H1 (cell line): Measurements from ENCODE around the gene GAK. TPM values are rescaled to one million over a fixed set of nuclear protein-coding genes. Genes with fewer than 3 reads are reported as not detected.

Experiments used
- ASH2L ChIP-seq: fragments of 200-600, 300-600 bp; sonication (generic); IDR thresholded peaks from one replicate; pipeline ENCODE4 v1.7.1; 2017; ENCODE audit warnings: low read length
- BRCA1 ChIP-seq: IDR thresholded peaks from 2 replicates; pipeline ENCODE4 v1.6.1; 2012; ENCODE audit warnings: low read depth, low read length, improper control_type of control experiment
- CBX8 ChIP-seq: fragments of 300-800, 300-1000 bp; sonication (generic); IDR thresholded peaks from 2 replicates; pipeline ENCODE4 v1.7.1; 2016; ENCODE audit warnings: low read depth, low read length, borderline replicate concordance
- CREB1 ChIP-seq: IDR thresholded peaks from 2 replicates; pipeline ENCODE4 v1.6.1; 2012; ENCODE audit warnings: inconsistent platforms
- CTBP2 ChIP-seq: IDR thresholded peaks from 2 replicates; pipeline ENCODE4 v1.7.0; 2011; ENCODE audit warnings: borderline replicate concordance, mild to moderate bottlenecking, moderate library complexity, mixed read lengths, low read length; ENCODE audit not compliant: insufficient read depth, insufficient read length
- E2F6 ChIP-seq: IDR thresholded peaks from 2 replicates; pipeline ENCODE4 v1.6.1; 2012; ENCODE audit warnings: inconsistent platforms
- EGR1 ChIP-seq: IDR thresholded peaks from 2 replicates; pipeline ENCODE4 v1.6.1; 2011; ENCODE audit warnings: low read depth, low read length, borderline replicate concordance
- EP300 ChIP-seq, 2 experiments: IDR thresholded peaks; 1 replicate in 1 of 2; 2 replicates in 1 of 2; pipeline ENCODE4 v1.6.1; 2011 to 2012; ENCODE audit warnings: low read depth in 2 of 2, low read length in 2 of 2, mild to moderate bottlenecking in 2 of 2, borderline replicate concordance in 1 of 2, inconsistent platforms in 1 of 2, moderate library complexity in 1 of 2
- GABPA ChIP-seq: IDR thresholded peaks from 2 replicates; pipeline ENCODE4 v1.6.1; 2011; ENCODE audit warnings: mild to moderate bottlenecking, low read length, moderate library complexity, borderline replicate concordance; ENCODE audit not compliant: insufficient read depth
- GTF2F1 ChIP-seq: IDR thresholded peaks from 2 replicates; pipeline ENCODE4 v1.6.1; 2012; ENCODE audit warnings: low read depth, low read length, improper control_type of control experiment, borderline replicate concordance
- HDAC2 ChIP-seq, 2 experiments: fragments of 300-600 bp in 1 of 2; sonication (generic) in 1 of 2; IDR thresholded peaks; 2 replicates each; pipeline ENCODE4 v1.6.1; 2011 to 2012; ENCODE audit warnings: low read depth in 2 of 2, low read length in 2 of 2, mild to moderate bottlenecking in 2 of 2, moderate library complexity in 2 of 2, borderline replicate concordance in 1 of 2, inconsistent platforms in 1 of 2
- KDM5A ChIP-seq: fragments of 200-600 bp; IDR thresholded peaks from 2 replicates; pipeline ENCODE4 v1.7.1; 2012; ENCODE audit warnings: mild to moderate bottlenecking, low read length, inconsistent platforms, mixed read lengths
- NANOG ChIP-seq: IDR thresholded peaks from 2 replicates; pipeline ENCODE4 v1.6.1; 2011; ENCODE audit warnings: low read length, low read depth, mild to moderate bottlenecking, inconsistent platforms; ENCODE audit not compliant: insufficient read depth, poor library complexity, severe bottlenecking
- PHF8 ChIP-seq: fragments of 200-600 bp; sonication (generic); conservative IDR thresholded peaks from 2 replicates; pipeline ENCODE4 v1.7.1; 2012; ENCODE audit warnings: low read depth, mild to moderate bottlenecking, inconsistent platforms, low read length, moderate library complexity
- POU5F1 ChIP-seq: IDR thresholded peaks from 2 replicates; pipeline ENCODE4 v1.6.1; 2011; ENCODE audit warnings: low read depth, mild to moderate bottlenecking, low read length, moderate library complexity
- RAD21 ChIP-seq, 2 experiments: IDR thresholded peaks in 1 of 2; conservative IDR thresholded peaks in 1 of 2; 2 replicates each; pipeline ENCODE4 v1.6.1; 2011; ENCODE audit warnings: low read depth in 2 of 2, low read length in 2 of 2, improper control_type of control experiment in 1 of 2, inconsistent platforms in 1 of 2, mild to moderate bottlenecking in 1 of 2, moderate library complexity in 1 of 2
- SIX5 ChIP-seq: IDR thresholded peaks from 2 replicates; pipeline ENCODE4 v1.6.1; 2011; ENCODE audit warnings: mild to moderate bottlenecking, low read depth, low read length
- SP1 ChIP-seq: IDR thresholded peaks from 2 replicates; pipeline ENCODE4 v1.6.1; 2011; ENCODE audit warnings: low read depth, low read length
- SUZ12 ChIP-seq: fragments of 200-600 bp; sonication (generic); IDR thresholded peaks from 2 replicates; pipeline ENCODE4 v1.6.1; 2012; ENCODE audit warnings: mild to moderate bottlenecking, inconsistent platforms, low read length, moderate library complexity, mixed read lengths
- TAF7 ChIP-seq: optimal IDR thresholded peaks from 2 replicates; pipeline ENCODE3; 2011; ENCODE audit warnings: low read depth, mild to moderate bottlenecking, inconsistent platforms, low read length, moderate library complexity, borderline replicate concordance
- polyA plus RNA-seq, 7 experiments: library from polyadenylated mRNA; depleted of rRNA in 3 of 7; stranded (reverse) in 5 of 7; unstranded in 2 of 7; fragments of >200 nt in 5 of 7; fragments of 200-250 nt in 2 of 7; gene quantifications; 1 replicate in 5 of 7; 2 replicates in 1 of 7; 4 replicates in 1 of 7; pipeline versions ENCODE4 v1.2.1 to v1.2.3, GENCODE V29; 2011 to 2013; ENCODE audit warnings: missing spikeins in 2 of 7, mixed read lengths in 2 of 7
- total RNA-seq: library from RNA; stranded (reverse); fragmentation: NEBNext Ultra II Directional; extraction: Animal tissue kit (Norgen Biotek cat#: 25700); gene quantifications from 2 replicates; pipeline ENCODE4 v1.2.1, GENCODE V29; 2021

The GAK gene
- total and polyA plus RNA-seq, 2 of the 8 experiments (the other 6 are each of a cell fraction or from before 2014, with no cell fraction given), result 31.5 to 70.8 TPM

GRCh38 chr4:931960-932712 lies at the start of gene GAK, which contains the start of gene TMEM175 (continued):
- TF ChIP-seq HDAC2 (IDR thresholded peaks at IDR 0.05; ENCODE audit: borderline replicate concordance in 1 of 2, low read depth in 2 of 2, low read length in 2 of 2) (peak in 1 of 2 experiments; percentile 31; a peak in 1 of 4 replicates), SUZ12 (no peak), E2F6 (peak; percentile 78), CTBP2 (no peak), GABPA (peak; percentile 83; the same call in 1 of the 2 replicates), EP300 (IDR thresholded peaks at IDR 0.05; ENCODE audit: borderline replicate concordance in 1 of 2, low read depth in 2 of 2, low read length in 2 of 2) (no peak), RAD21 (IDR thresholded peaks at IDR 0.05 in 1 of 2, conservative IDR thresholded peaks at IDR 0.05 in 1 of 2; ENCODE audit: low read depth in 2 of 2, low read length in 2 of 2) (no peak), PHF8 (peak; percentile 92), POU5F1 (no peak), SP1 (no peak), EGR1 (no peak), KDM5A (no peak), BRCA1 (peak; percentile 4; the same call in 1 of the 2 replicates), ASH2L (peak; percentile 93), CREB1 (peak; percentile 99), CBX8 (no peak), SIX5 (no peak), NANOG (no peak), TAF7 (no peak), GTF2F1 (no peak)
